Thymus (tissue), 11 donors: ENCODE results near the gene OXNAD1. TPM values are rescaled to one million over a fixed set of nuclear protein-coding genes. Genes with fewer than 3 reads are reported as not detected.
A peak's percentile ranks its signal among the peaks of the same experiment; 100 is the strongest.

Experiments
- DNase-seq, 9 donors: peaks; one replicate each; pipeline ENCODE4 v3.0.0-alpha.2; 2013; ENCODE audit warnings: low spot score in 9 of 9, low read depth in 6 of 9, missing footprints in 1 of 9
- H3K27ac ChIP-seq, 2 donors: one replicate each; pipeline ENCODE4 v1.5.1; 2013; ENCODE audit warnings: control low read depth in 1 of 2, low read depth in 1 of 2, low read length in 1 of 2, mild to moderate bottlenecking in 1 of 2, moderate library complexity in 1 of 2
- H3K27me3 ChIP-seq, 2 donors: one replicate each; pipeline ENCODE4 v1.5.1; 2013; ENCODE audit warnings: low read length in 1 of 2; ENCODE audit not compliant: control insufficient read depth in 2 of 2, insufficient read depth in 1 of 2
- H3K36me3 ChIP-seq, 2 donors: one replicate each; pipeline ENCODE4 v1.5.1; 2013; ENCODE audit warnings: low read length in 1 of 2, mild to moderate bottlenecking in 1 of 2, moderate library complexity in 1 of 2; ENCODE audit not compliant: control insufficient read depth in 2 of 2, insufficient read depth in 2 of 2
- H3K4me1 ChIP-seq, 2 donors: one replicate each; pipeline ENCODE4 v1.5.1; 2013; ENCODE audit warnings: low read length in 2 of 2; ENCODE audit not compliant: control insufficient read depth in 2 of 2, insufficient read depth in 2 of 2
- H3K4me3 ChIP-seq, 2 donors: one replicate each; pipeline ENCODE4 v1.5.1; 2013; ENCODE audit warnings: low read length in 2 of 2, control low read depth in 1 of 2, mild to moderate bottlenecking in 1 of 2
- H3K9me3 ChIP-seq, 2 donors: one replicate each; pipeline ENCODE4 v1.5.1; 2013; ENCODE audit warnings: low read length in 1 of 2, mild to moderate bottlenecking in 1 of 2; ENCODE audit not compliant: control insufficient read depth in 2 of 2, insufficient read depth in 1 of 2
- WGBS: extraction: QIAGEN DNeasy Blood & Tissue Kit; methylation state at CpG from one replicate; pipeline ENCODE4 v1.1.7; 2013; 5-methylcytosine and 5-hydroxymethylcytosine counted together
- polyA plus RNA-seq: library from polyadenylated mRNA; stranded (reverse); fragments of 200-250 nt; gene quantifications from one replicate; pipeline ENCODE4 v1.2.3, GENCODE V29; 2013
- total RNA-seq: library from RNA; stranded (reverse); fragments of 120-200 nt; gene quantifications from one replicate; pipeline ENCODE4 v1.2.4, GENCODE V29; 2013
- donor health status: healthy.

The OXNAD1 gene
- total and polyA plus RNA-seq, 2 donors, result 31.6 to 34.4 TPM

DNA sequence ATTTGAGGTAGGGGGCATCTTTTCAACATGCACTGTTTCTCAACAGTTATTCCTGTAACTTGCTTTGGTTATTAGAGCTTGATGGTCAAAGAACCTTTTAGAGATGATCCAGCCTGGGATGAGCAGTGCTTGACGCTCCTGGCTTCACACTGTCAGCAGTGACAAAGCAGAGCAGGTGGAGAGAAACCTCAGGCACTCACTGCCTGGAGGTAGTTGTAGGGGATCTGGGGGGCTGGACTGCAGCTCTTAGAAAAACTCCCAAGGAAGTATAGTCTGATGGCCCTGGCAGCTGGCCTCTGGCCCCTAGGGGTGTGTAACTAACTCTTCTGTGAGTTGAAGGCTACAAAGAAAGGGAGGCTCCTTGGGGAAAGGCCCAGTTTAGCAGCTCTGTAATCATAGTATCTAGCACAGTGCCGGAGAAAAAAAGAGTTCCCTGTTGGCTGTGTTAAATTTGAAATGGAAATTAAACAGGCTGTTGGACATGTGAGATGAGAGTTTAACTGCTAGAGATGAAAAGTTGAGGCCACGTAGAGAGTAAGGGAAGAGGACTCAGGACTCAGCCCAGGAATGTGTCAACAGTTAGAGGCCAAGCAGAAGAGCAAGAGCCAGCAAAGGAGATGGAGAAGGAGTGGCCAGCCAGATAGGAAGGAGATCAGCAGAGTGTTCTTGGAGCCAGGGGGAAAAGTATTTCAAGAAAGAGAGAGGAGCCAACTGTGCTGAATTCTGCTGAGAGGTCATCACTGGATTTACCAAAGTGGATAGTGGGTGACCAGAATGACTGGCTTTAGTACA, 14.2 kb downstream of the OXNAD1 start:
- 97% methylated on average over 3 of the region's 3 CpGs for WGBS
- H3K36me3 ChIP-seq, result peaks cover 3 to 28% of the 10 kb centered on the region in 2 donors
- no peak overlapping the region for H3K27ac ChIP-seq
- no peaks in the 10 kb centered on the region for H3K9me3 ChIP-seq
- no peaks in the 10 kb centered on the region for H3K4me1 ChIP-seq
- H3K27me3 ChIP-seq, result no peaks in the 10 kb centered on the region
- no peak for DNase-seq
- no peak overlapping the region for H3K4me3 ChIP-seq

- Histone ChIP-seq H3K27me3 (no peaks in the 10 kb centered on the region), H3K4me1 (peaks cover 0 to under 1% of the 10 kb centered on the region in 2 donors), H3K9me3 (no peaks in the 10 kb centered on the region), H3K4me3 (no peak overlapping the region), H3K36me3 (peaks cover 3 to 30% of the 10 kb centered on the region in 2 donors), H3K27ac (no peak overlapping the region)
- WGBS, result over 99% methylated on average over 2 of the region's 2 CpGs
- no peak for DNase-seq
Measured at GRCh38 chr3:16280671-16281070, 15.7 kb downstream of the OXNAD1 start.

DNA sequence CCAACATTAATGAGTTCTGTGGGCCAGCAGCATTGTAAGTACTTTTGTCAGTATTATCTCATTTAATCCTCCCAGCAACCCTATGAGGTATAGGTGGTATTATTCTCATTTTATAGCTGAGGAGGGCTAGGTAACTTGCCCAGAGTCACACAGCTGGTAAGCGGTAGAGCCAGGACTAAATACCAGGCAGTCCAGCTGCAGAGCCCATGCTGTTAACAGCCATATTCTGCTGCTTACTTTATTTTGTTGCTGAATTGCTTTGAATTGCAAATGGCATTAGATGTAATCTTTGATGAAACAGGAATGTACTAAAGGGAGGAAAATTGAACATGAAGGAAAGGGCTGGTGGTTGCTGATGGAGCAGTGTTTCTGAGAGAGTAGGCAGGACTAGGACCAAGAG, 19.6 kb downstream of the OXNAD1 start:
- H3K27ac ChIP-seq, result no peak overlapping the region
- no peaks in the 10 kb centered on the region for H3K9me3 ChIP-seq
- WGBS, result 98% methylated on average over 1 of the region's 1 CpG
- H3K4me1 ChIP-seq, result peaks cover 0 to 36% of the 10 kb centered on the region in 2 donors
- no peaks in the 10 kb centered on the region for H3K27me3 ChIP-seq
- H3K4me3 ChIP-seq, result no peak overlapping the region
- no peak for DNase-seq
- H3K36me3 ChIP-seq, result peaks cover 0 to 36% of the 10 kb centered on the region in 2 donors

DNA sequence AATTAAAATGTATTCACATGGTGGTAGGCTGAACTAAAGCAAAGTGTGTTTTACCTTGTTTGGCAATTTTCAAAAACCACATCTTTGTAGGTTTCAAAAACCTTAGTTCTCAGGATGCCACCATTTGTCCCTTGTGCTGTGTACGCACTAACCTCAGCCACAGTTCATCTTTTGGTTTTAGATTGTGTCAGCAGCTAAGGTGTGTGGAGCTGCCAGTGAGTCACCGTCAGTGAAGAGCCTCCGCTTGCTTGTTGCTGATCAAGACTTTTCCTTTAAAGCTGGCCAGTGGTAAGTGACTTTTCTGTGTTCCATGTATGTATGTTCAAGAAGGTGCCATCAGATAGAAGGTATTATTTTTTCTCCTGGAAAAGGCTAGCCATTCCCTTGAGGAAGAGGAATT, 21.1 kb downstream of the OXNAD1 start:
- H3K36me3 ChIP-seq, result peaks cover 0 to 40% of the 10 kb centered on the region in 2 donors
- no peaks in the 10 kb centered on the region for H3K27me3 ChIP-seq
- H3K27ac ChIP-seq, result peak overlapping the region; percentile 65 to 77
- peaks cover 6 to 43% of the 10 kb centered on the region in 2 donors for H3K4me1 ChIP-seq
- 31% methylated on average over 3 of the region's 3 CpGs for WGBS
- H3K4me3 ChIP-seq, result peak overlapping the region; percentile 44
- peak in 3 of 9 donors; percentile 56 to 86 (median 65) for DNase-seq
- H3K9me3 ChIP-seq, result no peaks in the 10 kb centered on the region

GRCh38 chr3:16286751-16287543, 21.9 kb downstream of the OXNAD1 start:
- Histone ChIP-seq H3K9me3 (no peaks in the 10 kb centered on the region), H3K36me3 (peaks cover 0 to 40% of the 10 kb centered on the region in 2 donors), H3K4me1 (peaks cover 6 to 43% of the 10 kb centered on the region in 2 donors), H3K27me3 (no peaks in the 10 kb centered on the region), H3K27ac (peak overlapping the region; percentile 65 to 77), H3K4me3 (peak overlapping the region; percentile 44)
- 74% methylated on average over 6 of the region's 6 CpGs for whole genome bisulfite sequencing
- DNase-seq, result peak in 1 of 9 donors; percentile 37

DNA sequence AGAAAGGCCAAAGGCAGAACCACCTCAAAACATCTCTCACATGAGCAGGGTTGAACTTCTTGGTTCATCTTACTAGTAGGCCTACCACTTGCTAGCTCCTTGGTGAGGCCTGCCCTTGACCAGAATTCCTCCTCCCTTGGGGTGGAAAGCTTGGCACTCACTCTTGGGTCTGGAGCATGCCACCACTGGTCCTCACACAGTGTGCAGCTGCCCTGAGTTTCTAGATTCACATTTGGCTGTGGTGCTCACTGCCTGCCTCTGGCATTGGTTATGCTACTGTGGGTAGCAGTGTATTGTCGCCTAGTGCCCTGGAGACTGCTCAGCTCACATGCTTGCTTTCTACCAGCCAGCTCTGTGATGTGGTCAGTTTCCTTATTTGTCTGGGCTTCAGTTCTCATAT, 23.7 kb downstream of the OXNAD1 start:
- peaks cover 0 to 32% of the 10 kb centered on the region in 2 donors for H3K36me3 ChIP-seq
- H3K4me3 ChIP-seq, result peak overlapping the region; percentile 44
- peaks cover 0 to 2% of the 10 kb centered on the region in 2 donors for H3K9me3 ChIP-seq
- peaks cover 6 to 43% of the 10 kb centered on the region in 2 donors for H3K4me1 ChIP-seq
- 63% methylated on average over 1 of the region's 1 CpG for WGBS
- no peaks in the 10 kb centered on the region for H3K27me3 ChIP-seq
- peak overlapping the region; percentile 47 for H3K27ac ChIP-seq
- peak in 1 of 9 donors; percentile 36 for DNase-seq

DNA sequence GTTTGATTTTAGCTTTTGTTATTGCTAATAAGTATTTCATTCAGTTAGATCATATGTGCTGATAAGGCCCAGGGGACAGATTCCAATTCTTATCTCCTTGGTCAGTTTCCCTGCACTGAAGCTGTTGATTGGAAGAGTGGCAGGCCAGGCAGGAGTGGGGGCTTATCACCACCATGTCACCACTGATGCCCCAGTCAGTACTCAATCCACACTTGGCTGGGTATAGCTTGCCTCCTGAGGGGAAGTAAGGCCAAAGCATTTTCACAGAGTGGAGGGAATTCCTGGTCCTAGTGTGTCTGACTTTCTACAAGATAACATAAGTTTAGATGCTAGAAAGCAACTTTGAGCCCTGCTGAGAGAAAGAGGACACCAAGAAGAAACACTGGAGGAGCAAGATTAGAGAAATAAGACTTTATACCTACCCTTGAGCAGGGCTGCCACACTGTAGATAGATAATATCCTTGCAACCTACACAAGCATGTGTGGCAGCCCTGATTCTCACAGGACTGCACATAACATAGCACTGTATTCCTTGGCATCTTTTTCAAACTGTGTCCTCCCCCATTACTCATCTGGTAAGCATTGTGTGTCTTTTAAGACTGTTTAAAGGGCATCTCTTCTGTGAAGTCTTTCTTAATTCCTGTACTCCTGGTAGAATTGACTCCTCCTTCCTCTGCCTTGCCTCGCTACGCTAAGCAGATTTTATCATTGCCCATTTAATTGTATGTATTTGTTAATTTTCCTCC, 24.3 kb downstream of the OXNAD1 start:
- Histone ChIP-seq H3K27ac (peak overlapping the region; percentile 36 to 70), H3K36me3 (peaks cover 0 to 34% of the 10 kb centered on the region in 2 donors)
- 59% methylated on average over 2 of the region's 2 CpGs for WGBS

DNA sequence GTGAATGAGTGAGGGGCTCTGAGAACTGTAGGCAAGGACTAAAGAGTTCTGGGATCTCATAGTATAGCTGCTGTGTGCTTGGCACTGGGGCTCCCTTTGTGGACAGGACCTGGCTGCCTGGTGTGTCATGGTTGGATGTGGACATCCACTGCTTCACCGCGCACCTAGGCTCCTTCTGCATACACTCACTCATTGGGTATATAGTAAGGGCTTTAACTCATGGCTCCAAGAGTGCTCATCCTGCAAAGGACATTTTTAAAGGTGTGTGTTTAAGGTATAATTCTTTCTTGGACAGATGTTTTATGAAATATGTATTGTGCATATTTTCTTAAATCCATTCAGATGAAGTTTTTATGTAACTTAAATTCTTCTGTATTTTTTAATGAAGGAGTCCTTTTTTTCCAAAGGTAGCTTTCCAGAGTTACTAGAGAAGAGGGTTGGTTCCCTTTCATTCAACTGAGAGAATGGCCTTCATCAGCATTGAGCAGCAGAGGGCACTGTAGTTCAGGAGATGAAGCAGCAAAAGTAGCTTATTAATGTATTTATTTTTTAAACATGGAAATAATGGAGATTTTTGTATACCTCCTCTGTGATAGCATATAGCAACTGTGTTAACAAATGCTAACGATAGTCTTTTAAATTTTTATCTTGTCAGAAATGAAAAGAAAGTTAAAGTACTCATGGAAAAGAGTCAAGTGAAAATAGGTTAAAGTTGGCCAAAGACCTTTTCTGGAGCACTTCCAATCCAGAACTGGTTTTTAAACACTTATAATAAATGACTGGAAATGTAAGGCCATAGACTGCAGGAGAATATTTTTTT, 25.2 kb downstream of the OXNAD1 start:
- Histone ChIP-seq H3K9me3 (peaks cover 0 to 7% of the 10 kb centered on the region in 2 donors), H3K27ac (peak overlapping the region; percentile 42 to 78), H3K27me3 (no peaks in the 10 kb centered on the region), H3K4me1 (peaks cover 7 to 43% of the 10 kb centered on the region in 2 donors), H3K4me3 (peak overlapping the region; percentile 6 to 26), H3K36me3 (peaks cover 0 to 37% of the 10 kb centered on the region in 2 donors)
- WGBS, result 64% methylated on average over 3 of the region's 3 CpGs
- DNase-seq, result peak in 3 of 9 donors; percentile 56 to 86 (median 63)

More for the DNA sequence above, 24.3 kb downstream of the OXNAD1 start:
- Histone ChIP-seq H3K27me3 (no peaks in the 10 kb centered on the region), H3K4me1 (peaks cover 6 to 43% of the 10 kb centered on the region in 2 donors), H3K4me3 (peak overlapping the region; percentile 16 to 44), H3K9me3 (peaks cover 0 to 6% of the 10 kb centered on the region in 2 donors)
- DNase-seq, result peak in 1 of 9 donors; percentile 19
